NOMO-1 treated with DMSO at 0.1 percent for 48 hours (cell line): ENCODE measurements around the gene TEX44.
A peak's percentile ranks its signal among the peaks of the same experiment; 100 is the strongest.

Source experiments
- DNase-seq: peaks from one replicate; lab custom pipeline; 2025; ENCODE audit not compliant: unreplicated experiment; lab: John Stamatoyannopoulos, UW

TEX44 gene

GRCh38 chr2:231633241-231633976 lies 40.7 kb downstream of the TEX44 start:
- no peak for DNase-seq

GRCh38 chr2:231634412-231634811 lies 41.7 kb downstream of the TEX44 start:
- no peak for DNase-seq

GRCh38 chr2:231634951-231635875 lies 42.5 kb downstream of the TEX44 start:
- no peak for DNase-seq

GRCh38 chr2:231640241-231640640 lies 47.6 kb downstream of the TEX44 start:
- DNase-seq: peak; percentile 23

- DNase-seq: peak; percentile 52
These were observed 48.0 kb downstream of the TEX44 start for GRCh38 chr2:231640641-231641111.

- DNase-seq: peak; percentile 76
These were observed 50.2 kb downstream of the TEX44 start for GRCh38 chr2:231642631-231643494.

GRCh38 chr2:231643495-231643888 lies 50.8 kb downstream of the TEX44 start:
- DNase-seq: no peak
